SU-DHL-6 (cell line): ENCODE measurements around the gene HGS.

Experiments used
- EZH2phosphoT487 ChIP-seq: fragments of 200-600 bp; sonication (generic), shearing (Covaris generic); conservative IDR thresholded peaks from 2 replicates; pipeline ENCODE4 v1.6.1; 2018; ENCODE audit warnings: mild to moderate bottlenecking, antibody characterized with exemption, low read length, moderate library complexity, mixed read lengths
- TF ChIP-seq, protein P1 (sequence below): fragments of 200-600 bp; sonication (generic); IDR thresholded peaks from one replicate; pipeline ENCODE4 v1.5.1; 2017; ENCODE audit warnings: antibody characterized with exemption, mild to moderate bottlenecking, low read length, moderate library complexity; ENCODE audit not compliant: insufficient read depth, poor library complexity, severe bottlenecking

DNA sequence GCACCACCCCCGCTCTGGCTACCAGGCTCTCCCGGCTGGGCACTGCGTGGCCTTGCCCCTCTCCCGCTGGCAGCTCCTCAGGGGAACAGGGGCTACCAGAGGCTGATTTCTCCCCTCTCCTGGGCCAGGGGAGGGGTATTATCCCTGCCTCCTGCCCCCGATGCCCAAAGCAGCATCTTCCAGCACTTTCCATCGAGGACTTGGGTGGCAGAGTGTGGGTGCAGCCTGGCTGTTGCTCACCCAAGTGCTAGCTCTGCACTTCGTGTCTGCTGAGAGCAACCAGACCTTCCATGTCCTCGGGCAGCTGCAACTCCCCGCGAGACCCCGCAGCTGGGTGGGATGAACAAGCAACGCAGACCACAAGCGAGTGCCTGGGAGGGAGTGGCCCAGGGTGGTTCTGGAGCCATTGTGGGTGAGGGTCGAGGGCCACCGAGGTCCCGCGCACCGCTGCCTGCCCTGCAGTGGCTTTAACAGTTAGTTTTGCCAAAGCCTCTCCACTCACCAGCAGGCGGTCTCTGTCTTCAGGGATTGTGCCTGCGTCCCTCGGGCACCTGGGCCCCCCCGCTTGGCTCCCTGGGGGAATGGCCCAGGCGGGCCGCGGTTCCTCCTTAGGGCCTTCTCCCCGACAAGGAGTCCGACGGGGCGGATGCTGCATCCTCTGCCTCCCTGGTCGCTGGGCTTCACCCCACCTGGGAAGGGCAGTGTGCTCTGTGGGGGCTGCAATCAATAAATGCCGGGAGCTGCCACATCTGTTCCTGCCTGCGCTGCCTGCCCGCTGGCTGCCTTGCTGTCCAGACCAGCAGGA lies 36.7 kb downstream of the HGS start:
- TF ChIP-seq, protein P1, sequence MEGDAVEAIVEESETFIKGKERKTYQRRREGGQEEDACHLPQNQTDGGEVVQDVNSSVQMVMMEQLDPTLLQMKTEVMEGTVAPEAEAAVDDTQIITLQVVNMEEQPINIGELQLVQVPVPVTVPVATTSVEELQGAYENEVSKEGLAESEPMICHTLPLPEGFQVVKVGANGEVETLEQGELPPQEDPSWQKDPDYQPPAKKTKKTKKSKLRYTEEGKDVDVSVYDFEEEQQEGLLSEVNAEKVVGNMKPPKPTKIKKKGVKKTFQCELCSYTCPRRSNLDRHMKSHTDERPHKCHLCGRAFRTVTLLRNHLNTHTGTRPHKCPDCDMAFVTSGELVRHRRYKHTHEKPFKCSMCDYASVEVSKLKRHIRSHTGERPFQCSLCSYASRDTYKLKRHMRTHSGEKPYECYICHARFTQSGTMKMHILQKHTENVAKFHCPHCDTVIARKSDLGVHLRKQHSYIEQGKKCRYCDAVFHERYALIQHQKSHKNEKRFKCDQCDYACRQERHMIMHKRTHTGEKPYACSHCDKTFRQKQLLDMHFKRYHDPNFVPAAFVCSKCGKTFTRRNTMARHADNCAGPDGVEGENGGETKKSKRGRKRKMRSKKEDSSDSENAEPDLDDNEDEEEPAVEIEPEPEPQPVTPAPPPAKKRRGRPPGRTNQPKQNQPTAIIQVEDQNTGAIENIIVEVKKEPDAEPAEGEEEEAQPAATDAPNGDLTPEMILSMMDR, result no peak
- no peak for TF ChIP-seq EZH2phosphoT487
